CD4-positive, alpha-beta T cell treated with Interleukin-6 at 100 ng/mL for 8 hours (primary cell): ENCODE measurements around the gene SLC32A1.

ENCODE experiments used
- DNase-seq: peaks from one replicate; pipeline ENCODE4 v3.0.0-alpha.2; 2020; ENCODE audit warnings: mixed read lengths, low spot score

SLC32A1 gene

DNA sequence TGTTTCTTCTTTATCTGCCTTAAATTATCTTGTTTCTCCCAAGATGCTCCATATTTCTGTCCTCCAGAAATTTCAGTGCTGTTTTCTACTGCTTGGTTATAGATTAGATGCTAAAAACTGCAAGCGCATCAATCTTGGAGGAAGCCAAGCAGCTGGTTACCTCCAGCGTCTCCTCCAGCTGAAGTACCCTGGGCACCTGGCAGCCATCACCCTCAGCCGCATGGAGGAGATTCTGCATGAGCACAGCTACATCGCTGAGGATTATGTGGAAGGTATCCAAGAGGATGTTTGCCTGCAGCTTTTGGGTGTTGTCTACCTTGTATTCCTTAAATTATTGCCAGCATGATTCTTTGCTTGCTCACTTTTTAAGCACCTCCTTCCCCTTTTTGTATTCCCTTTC, 27.7 kb downstream of the SLC32A1 start:
- DNase-seq: no peak

DNA sequence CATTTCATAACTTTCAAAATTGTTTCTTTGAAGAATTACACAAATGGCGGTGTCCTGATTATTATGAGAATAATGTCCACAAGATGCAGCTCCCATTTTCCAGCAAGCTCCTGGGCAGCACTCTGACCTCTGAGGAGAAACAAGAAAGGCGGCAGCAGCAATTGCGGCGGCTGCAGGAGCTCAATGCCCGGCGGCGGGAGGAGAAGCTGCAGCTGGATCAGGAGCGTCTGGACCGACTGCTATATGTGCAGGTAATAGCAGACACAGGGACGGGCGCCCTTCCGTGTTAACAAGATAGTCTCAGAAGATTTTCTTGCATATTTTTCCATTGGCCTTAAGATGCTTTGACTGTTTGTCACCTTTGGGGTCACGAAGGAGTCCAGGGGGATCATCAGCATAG, 30.6 kb downstream of the SLC32A1 start:
- DNase-seq: no peak

DNA sequence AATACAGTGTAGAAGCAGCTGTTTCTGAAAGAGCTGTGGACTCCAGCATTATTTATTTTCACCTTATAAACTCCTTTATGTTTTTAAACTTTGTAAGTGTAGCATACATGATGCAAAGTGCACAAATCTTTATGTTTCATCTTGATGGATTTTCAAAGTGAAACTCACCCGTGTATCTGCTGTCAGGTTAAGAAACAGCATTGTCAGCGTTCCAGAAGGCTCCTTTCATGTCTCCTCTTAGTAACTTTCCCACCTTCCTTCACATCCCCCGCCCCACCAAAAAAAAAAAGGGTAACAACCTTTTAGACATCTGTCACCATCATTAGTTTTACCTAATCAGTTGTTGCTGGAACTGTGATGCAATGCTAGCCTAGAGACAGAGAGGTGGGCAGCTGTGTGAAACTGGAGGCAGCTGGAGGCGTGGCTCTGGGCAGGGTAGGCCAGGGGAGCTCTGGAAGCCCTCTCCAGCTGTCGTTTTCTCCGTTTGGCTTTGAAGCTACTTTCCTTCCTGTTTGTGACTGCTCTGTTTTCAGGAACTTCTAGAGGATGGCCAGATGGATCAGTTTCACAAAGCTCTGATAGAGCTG, 31.1 kb downstream of the SLC32A1 start:
- DNase-seq: no peak

DNA sequence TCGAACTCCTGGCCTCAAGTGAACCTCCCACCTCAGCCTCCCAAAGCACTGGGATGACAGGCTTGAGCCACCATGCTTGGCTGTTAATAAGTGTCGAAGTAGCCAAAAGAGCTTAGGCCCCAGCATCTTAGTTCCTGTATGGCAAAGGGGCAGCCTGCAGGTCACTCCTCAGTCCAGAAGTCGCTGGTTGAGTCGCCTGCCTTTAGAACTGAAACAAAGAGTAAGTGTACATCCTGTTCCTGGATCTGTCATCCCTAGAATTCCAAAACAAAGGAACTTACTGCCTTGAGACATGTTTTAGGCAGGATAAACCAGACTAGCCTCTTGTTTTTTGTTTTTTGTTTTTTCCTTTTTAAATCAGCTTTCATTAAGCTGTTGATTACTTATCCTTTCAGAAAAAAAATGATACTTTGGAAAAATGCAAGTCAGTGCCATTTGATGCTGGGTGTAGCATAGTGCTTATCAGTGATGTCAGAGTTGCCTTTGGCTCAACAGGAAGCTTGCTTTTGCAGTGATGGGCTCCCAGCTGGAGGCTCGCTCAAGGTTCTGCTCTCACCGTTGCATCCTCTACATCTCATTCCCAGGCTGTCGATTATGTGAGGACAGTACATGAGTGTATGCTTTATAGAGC, 33.0 kb downstream of the SLC32A1 start:
- no peak for DNase-seq

DNA sequence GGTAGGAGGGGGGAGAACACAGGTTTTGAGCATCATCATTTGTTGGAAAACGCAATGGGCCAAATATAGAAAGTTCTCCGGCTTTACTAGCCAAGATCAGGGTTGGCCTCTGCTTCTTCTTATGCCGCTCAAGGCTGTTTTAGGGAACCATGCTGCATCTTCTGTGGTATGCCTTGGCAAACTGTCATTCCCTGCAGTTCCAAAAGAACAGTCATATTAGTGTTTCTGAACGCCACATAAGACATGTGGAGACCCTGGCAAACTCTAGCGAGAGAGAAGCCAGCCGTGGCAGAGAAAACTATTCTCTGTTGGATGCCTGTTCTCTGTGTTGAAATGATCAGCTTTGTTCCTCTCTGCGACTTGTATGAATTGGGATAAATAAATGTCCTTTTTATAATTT, 34.8 kb downstream of the SLC32A1 start:
- no peak for DNase-seq

DNA sequence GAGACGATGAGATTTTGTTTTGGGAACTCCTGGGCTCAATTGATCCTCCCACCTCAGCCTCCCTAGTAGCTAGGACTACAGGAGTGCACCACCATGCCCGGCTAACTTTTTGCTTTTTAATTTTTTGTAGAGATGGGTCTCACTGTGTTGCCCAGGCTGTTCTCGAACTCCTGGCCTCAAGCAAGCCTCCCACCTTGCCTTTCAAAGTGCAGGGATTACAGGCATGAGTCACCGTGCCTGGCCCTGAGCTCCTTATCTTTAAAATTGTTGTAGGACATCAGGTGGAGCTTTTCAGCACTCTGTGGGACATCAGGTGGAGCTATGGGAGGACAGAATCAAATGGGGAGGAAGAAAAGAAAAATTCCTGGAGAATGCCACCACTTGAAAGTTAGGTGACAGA, 36.7 kb downstream of the SLC32A1 start:
- DNase-seq: no peak

DNA sequence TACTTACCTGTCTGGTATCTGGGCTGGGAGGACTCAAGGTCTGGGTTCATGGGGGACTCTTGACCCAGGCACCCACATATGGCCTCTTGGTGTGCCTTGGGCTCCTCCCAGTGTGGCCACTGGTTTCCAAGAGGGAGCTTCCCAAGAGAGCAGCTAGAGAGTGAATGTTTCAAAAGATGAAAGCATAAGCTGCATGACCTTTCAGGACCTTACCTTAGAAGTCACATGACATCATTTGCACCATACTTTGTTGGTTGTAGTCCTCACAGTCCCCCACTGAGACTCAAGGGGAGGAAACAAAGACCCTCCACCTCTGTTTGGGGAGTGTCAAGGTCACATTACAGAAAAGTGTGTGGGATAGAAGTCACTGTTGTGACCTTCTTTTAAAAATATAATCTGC, 37.9 kb downstream of the SLC32A1 start:
- DNase-seq: no peak

DNA sequence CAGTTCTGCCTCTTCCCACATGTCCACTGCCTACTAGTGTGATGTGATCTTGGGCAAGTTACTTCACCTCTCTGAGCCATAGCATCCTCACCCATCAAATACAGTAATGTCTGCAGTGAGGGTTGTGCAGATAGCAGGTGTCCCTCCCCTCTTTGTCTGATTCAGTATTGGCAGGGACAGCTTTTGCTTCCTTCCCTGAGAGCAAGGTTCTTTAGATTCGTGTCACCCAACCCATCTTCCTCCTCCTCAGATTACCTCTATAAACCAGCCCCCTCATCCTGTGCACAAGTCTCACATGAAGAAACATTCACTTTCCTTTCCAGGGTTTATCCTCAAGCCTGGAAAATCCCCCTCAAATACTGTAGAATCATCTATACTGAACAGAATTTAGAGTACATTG, 39.3 kb downstream of the SLC32A1 start:
- DNase-seq: no peak

DNA sequence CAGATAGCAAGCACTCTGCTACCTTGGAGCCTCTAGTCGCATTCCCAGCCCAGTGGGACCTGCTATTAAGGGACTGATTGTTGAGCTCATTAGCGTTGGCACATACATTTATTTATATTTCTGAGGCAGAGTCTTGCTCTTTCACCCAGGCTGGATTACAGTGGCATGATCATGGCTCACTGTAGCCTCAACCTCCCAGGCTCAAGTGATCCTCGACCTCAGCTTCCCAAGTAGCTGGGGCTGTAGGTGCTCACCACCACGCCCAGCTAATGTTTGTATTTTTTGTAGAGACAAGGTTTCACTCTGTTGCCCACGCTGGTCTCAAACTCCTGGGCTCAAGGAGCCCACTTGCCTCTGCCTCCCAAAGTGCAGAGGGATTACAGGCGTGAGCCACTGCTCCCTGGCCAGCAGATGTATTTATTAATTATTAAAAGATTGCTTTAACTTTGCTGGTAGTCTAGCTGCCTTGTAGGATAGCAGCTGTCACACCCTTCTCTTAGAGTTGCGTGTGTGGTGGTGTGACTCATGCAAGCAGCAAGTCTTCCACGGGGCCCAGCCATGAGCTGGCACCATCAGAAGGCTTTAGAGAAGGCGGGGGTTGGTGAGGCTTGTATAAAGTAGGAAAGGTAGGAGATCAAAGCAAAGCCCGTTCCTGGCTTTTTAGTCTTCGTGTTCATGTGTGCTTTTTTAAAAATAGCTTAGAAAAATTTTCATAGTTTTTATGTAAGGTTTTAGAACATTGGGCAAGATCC, 40.5 kb downstream of the SLC32A1 start:
- no peak for DNase-seq

DNA sequence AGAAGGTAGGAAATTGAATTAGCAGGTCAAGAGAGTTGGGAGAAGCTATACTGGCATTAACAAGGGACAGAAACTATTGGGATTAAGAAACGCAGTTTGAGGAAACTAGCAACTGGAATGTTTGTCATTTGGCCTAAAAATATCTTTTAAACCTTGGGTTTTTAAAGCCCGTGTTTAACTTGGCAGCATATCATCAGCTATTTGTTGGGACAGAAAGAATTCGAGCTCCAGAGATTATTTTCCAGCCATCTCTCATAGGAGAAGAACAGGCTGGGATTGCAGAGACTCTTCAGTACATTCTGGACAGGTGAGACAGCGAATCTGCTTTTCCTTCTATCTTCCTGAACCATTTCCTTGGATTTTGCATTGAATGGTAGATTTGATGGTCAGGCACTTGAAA, 41.8 kb downstream of the SLC32A1 start:
- DNase-seq: no peak

DNA sequence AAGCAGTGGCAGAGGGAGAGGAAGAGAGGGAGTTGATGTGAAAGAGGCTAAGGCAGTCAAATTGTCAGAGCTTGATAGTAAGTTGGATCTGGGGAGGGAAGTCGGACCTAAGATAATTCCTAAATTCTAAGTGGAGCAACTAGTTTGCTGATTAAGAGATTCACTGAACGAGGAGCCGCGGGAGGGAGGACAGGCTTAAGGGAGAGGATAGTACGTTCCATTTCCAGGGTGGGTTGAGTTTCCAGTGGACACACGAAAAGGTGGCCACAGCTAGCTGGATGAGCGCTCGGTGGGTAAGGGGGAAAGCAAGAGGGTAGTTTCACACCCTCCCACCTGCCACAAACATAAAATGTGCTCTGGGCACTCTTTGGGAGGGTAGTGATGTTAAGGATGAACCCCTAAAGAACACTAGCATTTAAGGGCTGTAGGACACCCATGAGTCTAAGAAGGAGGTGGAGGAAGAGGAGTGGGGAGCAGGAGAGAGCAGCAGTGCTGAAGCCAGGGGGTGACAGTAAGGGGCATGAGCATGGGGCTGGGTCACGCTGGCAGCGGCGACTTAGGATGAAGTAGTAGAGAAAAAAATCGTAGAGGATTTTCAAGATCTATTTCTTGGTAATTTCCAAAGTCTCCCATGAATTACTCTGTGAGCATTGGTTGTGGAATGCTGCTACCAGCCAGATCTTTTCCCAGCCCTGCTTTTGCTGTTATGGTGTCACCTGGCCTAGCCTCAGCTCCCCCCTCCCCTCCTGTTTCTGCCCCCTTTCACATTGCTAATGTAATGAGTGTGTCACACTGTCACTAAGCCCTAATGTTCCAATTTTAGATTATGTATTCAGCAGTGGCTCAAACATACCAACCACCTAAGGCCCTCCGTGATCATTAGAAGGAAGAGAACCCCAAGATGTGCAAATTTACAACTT, 45.4 kb downstream of the SLC32A1 start:
- DNase-seq: no peak

DNA sequence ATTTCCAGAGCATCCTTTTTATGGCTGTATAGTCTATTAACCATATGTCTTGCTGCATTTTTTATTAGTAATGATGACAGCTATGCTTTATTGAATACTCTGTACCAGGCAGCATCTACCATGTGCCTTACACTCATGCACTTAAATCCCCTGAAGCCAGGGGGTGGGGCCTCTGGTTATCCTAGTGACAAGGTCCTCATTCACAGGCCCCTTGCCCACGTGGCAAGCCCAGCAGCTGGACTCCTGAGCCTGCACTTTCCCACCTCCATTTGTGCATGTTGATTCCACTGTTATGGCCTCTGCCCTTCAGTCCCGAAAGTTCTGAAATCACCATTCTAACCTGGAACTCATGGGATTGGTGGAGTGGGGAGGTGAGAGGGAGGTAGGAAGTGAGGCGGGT, 46.3 kb downstream of the SLC32A1 start:
- DNase-seq: no peak

DNA sequence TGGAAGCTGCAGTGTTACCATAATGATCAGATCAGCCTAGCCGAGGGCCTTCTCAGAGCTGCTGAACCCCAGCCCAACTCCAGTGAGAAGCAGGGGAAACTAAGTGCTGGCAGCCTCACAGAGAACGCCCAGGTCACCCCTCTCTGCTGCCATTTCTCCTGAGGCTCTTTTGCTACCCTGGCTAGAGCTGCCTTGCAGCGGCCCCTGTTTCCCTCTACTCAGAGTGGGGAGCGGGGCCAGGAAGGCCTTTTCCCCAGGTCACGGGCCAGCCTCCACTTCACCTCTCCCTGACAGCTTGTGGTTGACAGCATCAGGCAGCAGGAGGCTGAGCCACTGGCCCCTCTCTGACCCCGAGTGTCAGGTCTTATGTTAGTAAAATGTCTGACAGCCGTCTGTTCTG, 46.7 kb downstream of the SLC32A1 start:
- no peak for DNase-seq

DNA sequence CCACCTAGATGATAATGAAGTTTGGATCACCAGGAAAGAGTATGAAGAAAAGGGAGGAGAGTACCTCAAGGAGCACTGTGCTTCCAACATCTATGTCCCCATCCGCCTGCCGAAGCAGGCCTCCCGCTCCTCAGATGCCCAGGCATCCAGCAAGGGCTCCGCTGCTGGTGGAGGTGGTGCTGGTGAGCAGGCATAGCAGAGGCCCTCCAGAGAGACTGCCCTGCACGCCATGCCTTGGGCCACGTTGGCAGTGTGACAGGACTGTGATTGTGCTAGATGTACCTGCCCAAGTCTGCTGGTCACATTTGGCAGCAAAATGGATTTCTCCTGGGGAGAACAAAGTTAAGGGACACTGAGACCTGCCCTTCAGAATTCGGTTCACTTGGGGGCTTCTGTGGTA, 47.3 kb downstream of the SLC32A1 start:
- DNase-seq: no peak

DNA sequence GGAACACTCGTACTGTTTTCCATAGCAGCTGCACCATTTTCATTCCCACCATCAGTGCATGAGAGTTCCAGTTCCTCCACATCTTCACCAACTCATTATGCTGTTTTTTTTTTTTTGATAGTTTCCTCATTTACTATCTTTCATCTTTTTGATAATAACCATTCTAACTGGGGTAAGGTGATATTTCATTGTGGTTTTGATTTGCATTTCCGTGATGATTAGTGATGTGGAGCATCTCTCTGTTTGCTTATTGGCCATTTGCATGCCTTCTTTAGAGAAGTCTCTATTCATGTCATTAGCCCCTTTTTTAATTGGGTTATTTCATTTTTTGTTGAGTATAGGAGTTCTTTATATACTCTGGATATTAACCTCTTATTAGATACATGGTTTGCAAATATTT, 49.9 kb downstream of the SLC32A1 start:
- DNase-seq: no peak

DNA sequence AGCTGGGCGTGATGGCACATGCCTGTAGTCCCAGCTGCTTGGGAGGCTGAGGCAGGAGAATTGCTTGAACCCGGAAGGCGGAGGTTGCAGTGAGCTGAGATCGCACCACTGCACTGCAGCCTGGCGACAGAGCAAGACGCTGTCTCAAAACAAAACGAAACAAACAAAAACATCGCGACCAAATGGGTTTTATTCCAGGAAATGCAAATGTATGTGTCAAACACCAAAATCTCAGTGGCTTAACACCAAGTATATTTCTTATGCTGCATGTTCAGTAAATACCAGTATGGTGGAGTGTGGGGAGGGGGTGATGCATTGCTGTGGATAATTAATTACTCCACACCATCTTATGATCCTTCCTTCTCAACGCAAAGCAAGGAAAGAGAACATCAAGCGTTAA, 52.1 kb downstream of the SLC32A1 start:
- DNase-seq: no peak
